ENCODE measurements around the gene STPG2. TPM values are rescaled to one million over a fixed set of nuclear protein-coding genes. Genes with fewer than 3 reads are reported as not detected.

Gene STPG2
- total RNA-seq, 4 donors from 2014 or later = 0.79 to 1.2 TPM; not detected in 2

DNA sequence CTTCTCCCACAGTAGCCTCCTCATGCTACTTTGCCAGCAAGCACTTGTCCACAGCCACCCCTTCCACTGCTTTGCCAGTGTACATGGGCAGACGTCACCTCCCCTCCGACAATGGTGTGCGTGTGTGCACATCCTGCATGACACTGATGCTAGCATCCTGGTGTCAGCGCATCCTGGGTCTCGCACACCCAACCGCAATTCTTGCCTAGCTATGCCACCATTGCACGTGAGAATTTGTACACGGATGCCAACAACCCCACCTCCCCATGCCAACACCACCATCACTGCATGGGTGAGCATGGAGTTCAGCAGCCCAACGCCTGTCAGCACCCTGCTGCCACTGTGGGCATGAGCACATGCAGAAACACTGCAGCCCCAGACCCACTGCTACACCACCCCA, 550.0 kb downstream of the STPG2 start:
- DNase-seq = no peak
- TF ChIP-seq POLR2AphosphoS5 (IDR thresholded peaks at IDR 0.05) = no peak
- intact Hi-C loops (cut with DNase I; ENCODE audit: low total_unique reads) = no loop called here
- Histone ChIP-seq H3K9me3 (no peaks in the 10 kb centered on the region), H3K27ac (no peak overlapping the region), H3K36me3 (no peaks in the 10 kb centered on the region), H3K27me3 (no peaks in the 10 kb centered on the region), H3K4me1 (no peaks in the 10 kb centered on the region), H3K4me3 (no peak overlapping the region)
- 98 to 100% methylated on average over 1 to 8 of the region's 9 CpGs for WGBS, 2 donors (ENCODE audit: low coverage in 1 of 2)
- in situ Hi-C loops (cut with MboI; ENCODE audit: low pct_ligation_motif_present in 1 of 4, low pct_unique_long_range_greater_than_20kb in 1 of 4, low sequenced_read_pairs in 3 of 4) = no loop called here

DNA sequence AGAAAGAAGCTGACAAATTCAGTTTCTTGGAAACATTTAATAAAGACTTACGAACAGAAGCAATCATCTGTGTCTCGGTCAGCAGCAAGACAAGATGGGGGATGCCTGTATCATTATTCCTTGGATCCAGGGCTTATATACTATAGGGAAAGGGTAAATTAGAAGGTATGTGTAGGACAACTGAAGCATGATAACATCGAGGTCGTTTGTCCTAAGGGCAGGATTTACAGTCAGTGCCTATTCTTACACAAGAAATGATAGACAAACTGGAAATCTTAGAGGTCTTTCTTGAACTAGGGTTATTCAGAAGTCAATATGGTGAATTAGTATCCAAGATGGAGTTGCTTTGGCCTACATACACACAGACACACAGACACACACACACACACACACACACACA, 553.0 kb downstream of the STPG2 start:
- no peak overlapping the region for H3K4me3 ChIP-seq
- H3K9me3 ChIP-seq = no peaks in the 10 kb centered on the region
- no peak for TF ChIP-seq POLR2AphosphoS5 (IDR thresholded peaks at IDR 0.05)
- TF ChIP-seq POLR2A (IDR thresholded peaks at IDR 0.05) = no peak
- no peak for TF ChIP-seq EP300 (IDR thresholded peaks at IDR 0.05; ENCODE audit: low read depth)
- TF ChIP-seq CTCF (IDR thresholded peaks at IDR 0.05) = no peak
- no peaks in the 10 kb centered on the region for H3K4me1 ChIP-seq
- in situ Hi-C loops (cut with MboI; ENCODE audit: low pct_ligation_motif_present in 1 of 4, low pct_unique_long_range_greater_than_20kb in 1 of 4, low sequenced_read_pairs in 3 of 4) = no loop called here
- no peak for DNase-seq
- intact Hi-C loops (cut with DNase I; ENCODE audit: low total_unique reads) = no loop called here
- H3K27ac ChIP-seq = no peak overlapping the region
- no peaks in the 10 kb centered on the region for H3K27me3 ChIP-seq
- H3K36me3 ChIP-seq = no peaks in the 10 kb centered on the region
- WGBS, 2 donors (ENCODE audit: low coverage in 1 of 2) = 80 to 86% methylated on average over 4 of the region's 4 CpGs

- intact Hi-C loops (cut with DNase I; ENCODE audit: low total_unique reads) = no loop called here
- 94 to 95% methylated on average over 5 of the region's 5 CpGs for WGBS, 2 donors (ENCODE audit: low coverage in 1 of 2)
- H3K27ac ChIP-seq = no peak overlapping the region
Observed at GRCh38 chr4:97589481-97590196, 553.6 kb downstream of the STPG2 start.

GRCh38 chr4:97587912-97588311, 555.4 kb downstream of the STPG2 start:
- no peaks in the 10 kb centered on the region for H3K9me3 ChIP-seq
- no peak overlapping the region for H3K27ac ChIP-seq
- DNase-seq = no peak
- no peak for TF ChIP-seq POLR2A (IDR thresholded peaks at IDR 0.05)
- TF ChIP-seq EP300 (IDR thresholded peaks at IDR 0.05; ENCODE audit: low read depth) = no peak
- no peak for TF ChIP-seq CTCF (IDR thresholded peaks at IDR 0.05)
- TF ChIP-seq POLR2AphosphoS5 (IDR thresholded peaks at IDR 0.05) = no peak
- in situ Hi-C loops (cut with MboI; ENCODE audit: low pct_ligation_motif_present in 1 of 4, low pct_unique_long_range_greater_than_20kb in 1 of 4, low sequenced_read_pairs in 3 of 4) = no loop called here
- H3K27me3 ChIP-seq = no peaks in the 10 kb centered on the region
- no peaks in the 10 kb centered on the region for H3K4me1 ChIP-seq
- no peaks in the 10 kb centered on the region for H3K36me3 ChIP-seq
- no peak overlapping the region for H3K4me3 ChIP-seq
- intact Hi-C loops (cut with DNase I; ENCODE audit: low total_unique reads) = no loop called here
- WGBS, 2 donors (ENCODE audit: low coverage in 1 of 2) = 70 to 95% methylated on average over 2 of the region's 2 CpGs

More at GRCh38 chr4:97589481-97590196, 553.6 kb downstream of the STPG2 start:
- in situ Hi-C loops (cut with MboI; ENCODE audit: low pct_ligation_motif_present in 1 of 4, low pct_unique_long_range_greater_than_20kb in 1 of 4, low sequenced_read_pairs in 3 of 4) = no loop called here
- H3K4me3 ChIP-seq = no peak overlapping the region
- no peaks in the 10 kb centered on the region for H3K4me1 ChIP-seq
- H3K9me3 ChIP-seq = no peaks in the 10 kb centered on the region
- DNase-seq = no peak
- no peaks in the 10 kb centered on the region for H3K36me3 ChIP-seq
- H3K27me3 ChIP-seq = no peaks in the 10 kb centered on the region
- no peak for TF ChIP-seq EP300 (IDR thresholded peaks at IDR 0.05; ENCODE audit: low read depth)
- no peak for TF ChIP-seq CTCF (IDR thresholded peaks at IDR 0.05)
- no peak for TF ChIP-seq POLR2AphosphoS5 (IDR thresholded peaks at IDR 0.05)
- TF ChIP-seq POLR2A (IDR thresholded peaks at IDR 0.05) = no peak

DNA sequence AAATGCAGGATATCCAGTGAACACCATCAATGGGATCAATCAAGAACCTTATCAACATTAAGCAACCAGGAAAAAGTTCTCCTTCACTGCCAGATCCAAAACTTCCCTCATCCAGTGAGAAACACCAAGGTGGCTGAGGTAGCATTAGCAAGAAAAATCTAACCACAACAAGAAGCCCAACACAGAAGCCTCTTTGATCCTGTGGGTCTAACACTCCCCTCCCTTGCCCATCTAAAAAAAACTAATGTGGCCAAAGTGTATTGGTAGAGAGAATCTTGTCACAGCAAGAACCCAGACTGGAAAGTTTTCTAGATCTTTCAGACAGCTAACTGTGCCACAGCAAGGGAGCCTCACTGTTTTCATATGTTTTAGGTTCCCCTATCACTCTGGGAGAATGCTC, 558.0 kb downstream of the STPG2 start:
- no peak overlapping the region for H3K4me3 ChIP-seq
- no peak overlapping the region for H3K27ac ChIP-seq
- H3K4me1 ChIP-seq = no peaks in the 10 kb centered on the region
- in situ Hi-C loops (cut with MboI; ENCODE audit: low pct_ligation_motif_present in 1 of 4, low pct_unique_long_range_greater_than_20kb in 1 of 4, low sequenced_read_pairs in 3 of 4) (no loop called here), intact Hi-C loops (cut with DNase I; ENCODE audit: low total_unique reads) (no loop called here)
- no peak for TF ChIP-seq EP300 (IDR thresholded peaks at IDR 0.05; ENCODE audit: low read depth)
- no peak for TF ChIP-seq POLR2AphosphoS5 (IDR thresholded peaks at IDR 0.05)
- TF ChIP-seq POLR2A (IDR thresholded peaks at IDR 0.05) = no peak
- no peak for TF ChIP-seq CTCF (IDR thresholded peaks at IDR 0.05)
- no peaks in the 10 kb centered on the region for H3K36me3 ChIP-seq
- no peaks in the 10 kb centered on the region for H3K9me3 ChIP-seq
- H3K27me3 ChIP-seq = no peaks in the 10 kb centered on the region
- no peak for DNase-seq

Data from transverse colon (tissue), 4 donors.